CD4-positive, alpha-beta T cell treated with Interleukin-21 for 1 hour (primary cell): Measurements from ENCODE around the gene INKA2.

Experiments
- DNase-seq: peaks from one replicate; pipeline ENCODE4 v3.0.0-alpha.2; 2020

The INKA2 gene

DNA sequence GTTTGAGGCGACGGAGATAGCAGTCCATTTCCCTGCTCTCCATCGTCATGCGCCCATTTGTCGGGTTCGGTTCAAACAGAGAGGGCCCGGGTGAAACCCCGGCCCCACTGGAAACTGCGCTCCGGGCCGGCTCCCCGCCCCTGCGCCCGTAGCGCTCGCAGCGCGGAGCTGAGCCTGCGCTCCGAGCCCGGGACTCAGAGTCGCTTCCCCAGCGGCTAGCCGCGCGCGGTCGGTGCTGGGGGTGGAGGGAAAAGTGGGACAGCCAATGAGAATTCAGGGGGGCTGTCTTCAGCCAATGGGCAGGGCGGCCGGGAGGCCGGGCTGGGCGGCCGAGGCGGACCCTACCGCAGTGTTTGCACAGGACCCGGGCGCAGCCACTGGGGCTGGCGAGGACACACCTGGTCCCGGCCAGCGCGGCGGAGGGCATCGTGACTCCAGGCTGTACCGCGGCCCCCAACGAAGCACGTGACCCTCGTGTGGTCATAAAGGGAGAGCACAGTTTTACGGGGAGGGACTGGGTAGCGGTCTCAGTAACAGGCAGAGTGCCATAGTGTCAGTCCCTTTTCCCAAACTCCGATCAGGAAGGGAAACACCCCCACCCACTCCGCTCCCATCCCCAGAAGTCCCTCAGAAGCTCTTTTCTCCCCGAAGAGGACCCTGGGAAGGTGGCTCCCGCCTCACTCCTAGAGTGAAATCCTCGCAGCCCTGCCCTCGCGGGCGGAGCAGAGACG is at the start of gene INKA2:
Gene INKA2 (minus strand): TSS at position 202 of the 731 bp plus-strand sequence. CDS start 153 bp downstream, at position 49.
- DNase-seq: peak; percentile 77

DNA sequence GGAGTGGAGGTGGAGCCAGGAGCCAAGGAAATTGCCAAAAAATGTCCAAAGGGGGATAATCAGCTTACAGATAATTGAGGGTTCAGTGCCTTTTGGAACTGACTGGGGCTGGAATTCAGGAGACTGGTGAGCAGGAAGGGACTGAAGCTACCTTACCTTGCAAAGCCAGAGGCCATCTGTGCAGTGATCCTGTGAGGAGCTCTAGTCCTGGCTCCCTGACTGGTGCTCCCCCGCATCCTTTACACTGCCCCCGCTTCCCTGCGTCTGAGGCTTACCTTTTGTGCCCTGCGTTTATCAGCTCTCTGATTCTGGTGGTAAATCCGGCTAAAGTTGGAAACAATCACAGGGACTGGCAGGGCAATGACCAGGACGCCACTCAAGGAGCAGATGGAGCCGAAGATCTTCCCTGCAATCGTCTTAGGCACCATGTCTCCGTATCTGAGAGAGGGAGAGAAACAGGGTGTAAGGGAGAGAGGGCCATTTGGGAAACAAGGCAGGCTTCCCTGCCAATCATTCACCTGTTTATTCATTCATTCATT is 47.5 kb upstream of the INKA2 start:
- no peak for DNase-seq

DNA sequence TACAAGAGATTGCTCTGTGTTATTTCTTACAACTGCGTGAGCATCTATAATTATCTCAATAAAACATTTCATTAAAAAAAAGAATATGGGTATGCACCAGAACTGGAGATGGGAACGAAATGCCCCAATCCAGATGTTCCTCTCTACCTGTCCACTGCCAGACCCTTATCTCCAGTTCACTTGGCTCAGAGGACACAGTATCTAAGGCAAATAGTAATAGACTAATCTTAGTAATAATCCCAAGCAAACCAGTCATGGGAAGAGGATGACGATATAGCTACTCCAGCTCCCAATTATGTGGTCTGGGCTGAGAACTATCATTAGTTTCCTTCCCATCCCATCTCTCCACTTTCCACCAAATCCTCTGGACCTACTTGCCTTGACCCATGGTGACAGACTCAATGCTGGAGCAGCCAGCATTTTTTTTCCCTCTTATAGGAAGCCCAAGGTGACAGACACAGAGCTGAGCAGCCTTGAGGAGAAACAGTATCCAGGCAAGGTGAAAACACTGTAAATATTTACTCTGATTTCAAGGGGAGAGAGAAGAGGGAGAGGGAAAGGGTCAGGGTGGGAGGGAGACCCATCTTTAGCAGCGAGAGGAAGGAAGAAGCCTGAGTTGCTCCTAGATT is 45.2 kb upstream of the INKA2 start:
- DNase-seq: no peak

DNA sequence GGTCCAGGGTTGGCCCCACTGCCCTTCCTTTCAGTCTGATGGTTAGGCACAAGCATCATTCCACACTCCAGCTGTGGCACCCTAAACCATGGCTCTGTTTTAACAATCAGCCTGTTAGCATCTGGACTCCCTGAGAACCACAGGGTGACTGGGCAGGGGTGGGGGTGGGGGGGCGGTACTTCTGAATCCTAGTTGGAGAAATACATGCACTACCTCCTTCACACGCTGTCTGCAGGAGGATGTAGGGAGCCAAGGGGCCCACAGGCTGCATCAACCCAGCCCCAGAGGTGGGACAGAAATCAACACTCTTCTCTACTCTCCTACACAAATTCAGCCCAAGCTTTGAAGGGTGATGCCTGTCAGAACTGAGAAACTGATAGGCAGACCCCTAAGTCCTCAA is 40.4 kb upstream of the INKA2 start:
- DNase-seq: no peak

DNA sequence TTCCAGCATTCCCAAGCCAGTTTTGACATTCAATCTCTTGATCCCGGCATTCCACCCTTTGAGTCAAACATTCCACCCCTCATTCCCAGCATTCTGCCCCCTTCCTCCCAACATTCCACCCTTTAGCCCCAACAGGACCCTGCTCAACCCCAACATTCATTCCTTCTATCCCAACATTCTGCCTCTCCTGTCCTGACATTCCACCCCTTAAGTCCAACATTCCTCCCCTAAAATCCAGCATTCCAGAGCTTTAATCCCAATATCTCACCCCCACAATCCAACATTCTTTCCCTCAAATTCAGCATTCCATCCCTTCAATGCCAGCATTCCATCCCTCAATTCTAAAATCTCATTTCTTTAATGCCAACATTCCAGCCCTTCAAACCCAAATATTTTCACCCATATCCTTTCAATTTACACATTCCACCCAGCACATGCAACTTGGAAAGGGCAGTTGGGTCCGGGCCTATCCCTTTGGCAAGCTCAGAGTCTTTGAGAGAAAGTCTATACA is 39.4 kb upstream of the INKA2 start:
- DNase-seq: no peak

DNA sequence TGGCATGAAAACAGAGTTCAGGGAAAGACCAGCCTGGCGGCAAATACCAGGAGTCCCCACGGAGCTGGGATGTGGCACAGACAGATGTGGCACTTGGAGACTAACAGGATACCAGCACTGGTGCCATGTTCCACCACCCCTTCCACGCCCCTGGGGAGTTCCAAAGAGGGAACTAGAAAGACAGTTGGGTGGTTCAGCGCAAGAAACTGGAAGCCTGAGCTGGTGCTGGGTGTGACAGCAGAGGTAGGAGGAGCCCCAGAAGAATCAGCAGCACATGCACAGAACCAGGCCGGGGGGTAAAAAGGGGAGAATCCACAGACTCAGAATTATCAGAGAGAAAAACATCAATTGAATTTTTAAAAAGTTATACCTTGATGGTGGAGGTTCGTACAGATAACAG is 38.9 kb upstream of the INKA2 start:
- DNase-seq: no peak

DNA sequence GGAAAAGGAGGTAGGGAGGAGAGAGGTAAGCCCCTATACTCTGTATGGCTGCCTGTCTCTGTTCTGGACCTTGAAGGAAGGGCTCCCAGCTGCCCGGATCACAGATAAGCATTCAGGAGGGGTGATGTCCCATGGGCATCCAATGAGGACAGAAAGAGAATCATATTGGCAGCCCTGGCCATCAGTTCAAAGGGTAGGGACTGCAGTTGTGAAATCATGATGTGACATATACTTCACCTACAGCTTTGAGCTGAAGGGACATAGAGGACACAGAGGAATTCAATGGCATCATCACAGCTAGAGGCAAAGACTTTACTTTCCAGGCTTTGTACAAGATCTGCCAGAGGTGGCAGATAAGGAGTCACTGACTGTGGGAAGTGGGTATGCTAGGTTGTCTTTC is 38.1 kb upstream of the INKA2 start:
- DNase-seq: no peak

DNA sequence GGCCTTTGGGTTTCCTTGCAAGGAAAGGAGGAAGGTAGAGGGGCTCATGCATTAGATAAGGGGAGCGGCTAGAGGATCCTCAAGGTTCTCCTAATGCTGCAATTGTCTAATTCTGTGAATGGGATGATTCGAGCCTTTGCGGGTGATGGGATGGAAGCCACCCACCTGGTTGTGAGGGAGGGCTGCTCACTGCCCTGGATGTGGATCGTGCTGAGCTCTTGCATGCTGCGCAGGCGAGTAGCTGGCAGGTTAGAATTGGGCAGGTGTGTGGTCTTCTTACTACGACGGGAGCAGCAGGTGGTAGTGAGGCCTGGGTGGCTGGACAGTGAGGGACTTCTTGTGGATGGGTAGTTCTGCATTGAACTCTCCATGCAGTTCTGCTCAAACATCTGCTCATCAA is 37.7 kb upstream of the INKA2 start:
- DNase-seq: no peak

DNA sequence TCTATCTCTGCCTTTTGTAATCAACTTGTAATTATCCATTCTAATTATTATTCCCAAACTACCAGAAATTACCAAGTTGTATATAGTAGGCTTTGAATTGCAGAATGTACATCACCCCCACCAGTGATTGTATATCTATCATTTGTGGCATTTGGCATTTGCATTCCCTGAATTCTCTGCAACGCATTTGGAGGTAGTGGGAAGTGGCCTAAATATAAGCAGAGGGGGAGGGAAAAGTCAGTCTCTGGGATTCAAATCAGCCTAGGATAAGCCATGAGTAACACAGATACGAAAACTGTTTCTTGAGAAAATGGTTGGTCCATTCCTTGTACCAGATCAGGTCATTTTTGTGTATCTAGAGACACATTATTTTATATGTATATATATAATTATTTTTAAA is 37.2 kb upstream of the INKA2 start:
- DNase-seq: no peak

DNA sequence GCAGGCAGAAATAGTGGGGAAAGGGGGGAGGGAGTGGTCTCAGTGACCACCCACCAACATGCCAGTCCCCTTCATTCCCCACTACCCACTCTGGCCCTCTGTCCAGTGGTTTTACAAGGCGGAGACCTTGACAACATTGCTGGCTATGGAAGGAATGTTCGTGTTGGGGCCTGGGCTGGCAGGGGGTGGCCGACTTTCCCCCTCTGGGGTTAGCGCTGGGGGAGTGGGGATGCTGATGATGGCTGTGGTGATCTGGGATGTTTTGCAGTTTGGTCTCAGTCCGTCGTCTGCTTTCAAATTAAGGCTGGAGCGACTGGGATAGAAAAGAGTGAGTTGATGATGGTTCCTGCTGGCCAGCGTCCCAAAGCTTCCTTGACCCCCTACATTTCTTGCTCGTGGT is 36.8 kb upstream of the INKA2 start:
- DNase-seq: no peak

DNA sequence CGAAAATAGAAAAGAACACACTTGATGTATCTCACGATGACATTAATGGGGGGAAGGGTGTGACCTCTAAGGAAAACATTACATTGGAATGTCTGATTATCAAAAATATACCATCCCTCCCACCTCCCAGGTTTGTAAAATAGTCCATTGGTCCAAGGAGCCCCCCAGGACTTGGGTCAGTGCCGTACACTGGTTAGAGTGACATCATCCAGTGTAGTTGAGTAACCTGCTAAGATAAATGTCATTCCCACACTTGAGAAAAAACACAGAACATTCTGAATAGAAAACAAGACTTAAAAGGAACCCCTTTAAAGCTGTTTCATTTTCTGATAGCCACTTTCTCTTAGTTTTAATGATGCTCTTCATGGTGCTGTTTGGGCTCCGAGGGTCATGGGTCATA is 31.7 kb upstream of the INKA2 start:
- no peak for DNase-seq

DNA sequence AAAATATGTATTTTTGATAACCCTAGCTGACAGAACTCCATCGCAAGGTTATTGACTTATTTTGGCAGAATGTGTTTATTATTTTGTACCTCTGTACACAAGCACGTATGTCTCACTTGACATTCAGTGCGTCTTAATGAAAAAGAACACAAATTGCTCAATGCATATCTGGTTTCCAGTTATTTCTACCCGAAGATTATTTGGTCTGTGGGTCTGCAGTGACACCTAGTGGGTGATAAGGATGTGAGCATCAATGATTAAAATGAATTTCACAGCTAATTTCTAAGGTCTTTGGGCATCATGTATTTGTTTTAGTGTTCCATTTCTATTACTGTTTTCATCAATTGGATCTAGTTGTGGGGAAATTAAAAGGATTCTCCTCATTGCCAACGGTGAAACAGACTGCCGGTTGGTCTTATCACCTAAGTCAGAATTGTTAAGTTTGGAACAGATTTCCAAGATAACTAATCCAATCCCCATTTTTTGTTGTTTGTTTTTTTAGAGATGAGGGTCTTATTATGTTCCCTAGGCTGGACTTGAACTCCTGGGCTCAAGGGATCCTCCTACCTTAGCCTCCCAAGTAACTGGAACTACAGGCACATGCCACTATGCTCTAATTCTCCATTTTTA is 30.4 kb upstream of the INKA2 start:
- peak; percentile 74 for DNase-seq

DNA sequence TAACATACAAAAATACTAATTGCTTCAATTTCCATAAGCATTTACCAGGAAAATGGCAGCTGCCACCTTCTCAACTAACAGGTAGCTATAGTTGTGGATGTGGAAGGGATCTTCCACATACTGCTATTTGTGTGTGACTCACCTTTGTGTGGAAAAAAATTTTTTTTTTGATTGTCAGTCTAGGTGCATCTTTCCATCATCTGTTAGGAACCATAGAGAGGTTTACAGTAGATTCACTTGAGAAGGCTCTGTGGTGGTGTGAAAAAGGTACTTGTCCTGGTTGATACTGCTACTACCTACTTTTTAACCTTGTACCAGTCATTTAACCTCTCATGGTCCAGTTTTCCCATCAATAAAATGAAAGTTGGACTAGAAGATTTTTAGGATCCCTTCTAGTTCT is 29.4 kb upstream of the INKA2 start:
- no peak for DNase-seq

DNA sequence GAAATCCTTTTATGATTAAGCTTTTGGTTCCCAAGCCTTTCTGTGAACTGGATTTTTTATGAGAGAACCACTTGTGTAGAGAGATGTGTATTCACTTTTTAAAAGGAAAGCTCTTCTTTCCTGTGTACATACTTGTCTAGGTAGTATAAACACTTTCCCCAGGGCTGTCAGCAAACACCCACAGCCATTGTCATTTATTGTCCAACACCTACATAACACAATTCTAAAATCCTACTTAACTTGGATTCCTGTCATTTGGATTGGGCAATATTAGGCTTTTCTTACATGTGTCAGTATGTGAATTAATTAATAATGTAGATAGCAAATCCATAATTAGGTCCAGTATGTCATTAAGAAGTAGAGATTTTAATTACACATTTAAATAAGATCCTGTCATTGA is 28.8 kb upstream of the INKA2 start:
- no peak for DNase-seq

DNA sequence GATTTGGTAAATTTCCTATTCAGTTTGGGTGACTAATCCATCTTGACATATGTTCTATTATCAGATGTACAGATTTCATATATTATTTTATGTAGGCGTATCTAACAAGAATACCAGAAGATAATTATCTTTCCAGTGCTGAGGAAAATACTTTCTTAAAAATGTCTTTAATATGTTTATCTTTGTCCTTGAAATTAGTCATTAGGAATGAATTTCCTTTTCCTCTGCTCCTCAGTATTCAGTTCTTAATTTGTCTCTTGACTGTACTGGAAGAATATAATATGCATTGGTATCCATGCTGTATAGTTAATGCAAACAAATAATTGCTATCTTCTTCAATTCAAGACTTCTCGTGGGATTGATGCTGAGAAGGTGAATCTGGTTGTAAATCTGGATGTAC is 23.1 kb upstream of the INKA2 start:
- no peak for DNase-seq

DNA sequence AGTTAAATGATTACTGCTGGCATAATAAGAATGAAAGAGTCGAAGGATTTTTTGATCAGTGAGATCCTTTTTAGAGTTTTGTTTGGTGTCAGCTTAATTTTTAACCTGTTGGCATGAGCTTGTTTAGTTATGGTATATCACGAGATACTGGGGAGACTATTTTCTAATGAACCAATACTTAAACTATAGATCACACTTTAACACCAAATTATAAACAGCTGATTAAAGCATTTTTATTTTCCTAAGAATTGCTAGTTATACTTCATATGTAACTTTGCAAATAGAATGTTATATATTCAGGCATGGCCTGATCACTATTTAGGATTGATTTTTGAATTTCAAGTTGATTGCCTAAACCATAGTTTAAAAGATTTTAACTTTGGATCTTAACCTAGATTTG is 22.5 kb upstream of the INKA2 start:
- DNase-seq: no peak

DNA sequence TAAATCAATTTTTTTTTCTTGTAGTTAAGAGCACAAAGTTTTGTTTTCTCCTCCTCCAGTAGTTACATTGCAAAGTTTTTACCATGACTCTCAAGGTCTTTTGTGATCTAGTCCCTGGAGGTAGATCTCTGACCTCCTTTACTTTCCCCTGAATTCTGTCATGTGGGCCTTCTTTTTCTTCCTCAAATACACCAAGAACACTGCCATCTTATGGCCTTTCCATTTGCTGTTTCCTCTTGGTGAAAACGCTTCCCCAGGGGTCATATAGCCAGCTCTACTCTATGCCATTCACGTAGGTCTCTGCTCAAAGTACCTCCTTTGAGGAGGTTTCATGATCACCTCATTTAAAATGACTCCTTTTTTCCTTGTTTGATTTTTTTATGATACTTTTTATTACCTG is 19.2 kb upstream of the INKA2 start:
- no peak for DNase-seq

DNA sequence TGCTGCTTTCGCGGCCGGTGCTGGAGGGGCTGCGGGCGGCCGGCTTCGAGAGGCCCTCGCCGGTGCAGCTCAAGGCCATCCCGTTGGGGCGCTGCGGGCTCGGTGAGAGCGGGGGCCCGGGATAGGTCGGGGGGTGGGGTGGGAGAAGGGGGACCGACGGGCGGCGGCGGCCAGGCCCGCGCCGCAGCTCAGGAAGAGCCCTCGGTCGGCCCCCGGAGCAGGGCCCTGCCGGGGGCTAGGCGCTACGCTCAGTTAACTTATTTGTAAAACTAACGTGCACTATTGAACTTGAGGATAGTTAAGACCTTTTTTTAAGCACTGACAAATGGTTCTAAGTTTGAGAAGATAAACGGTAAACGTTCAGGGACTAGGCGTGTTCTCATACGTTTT is 16.9 kb upstream of the INKA2 start:
- DNase-seq: no peak

DNA sequence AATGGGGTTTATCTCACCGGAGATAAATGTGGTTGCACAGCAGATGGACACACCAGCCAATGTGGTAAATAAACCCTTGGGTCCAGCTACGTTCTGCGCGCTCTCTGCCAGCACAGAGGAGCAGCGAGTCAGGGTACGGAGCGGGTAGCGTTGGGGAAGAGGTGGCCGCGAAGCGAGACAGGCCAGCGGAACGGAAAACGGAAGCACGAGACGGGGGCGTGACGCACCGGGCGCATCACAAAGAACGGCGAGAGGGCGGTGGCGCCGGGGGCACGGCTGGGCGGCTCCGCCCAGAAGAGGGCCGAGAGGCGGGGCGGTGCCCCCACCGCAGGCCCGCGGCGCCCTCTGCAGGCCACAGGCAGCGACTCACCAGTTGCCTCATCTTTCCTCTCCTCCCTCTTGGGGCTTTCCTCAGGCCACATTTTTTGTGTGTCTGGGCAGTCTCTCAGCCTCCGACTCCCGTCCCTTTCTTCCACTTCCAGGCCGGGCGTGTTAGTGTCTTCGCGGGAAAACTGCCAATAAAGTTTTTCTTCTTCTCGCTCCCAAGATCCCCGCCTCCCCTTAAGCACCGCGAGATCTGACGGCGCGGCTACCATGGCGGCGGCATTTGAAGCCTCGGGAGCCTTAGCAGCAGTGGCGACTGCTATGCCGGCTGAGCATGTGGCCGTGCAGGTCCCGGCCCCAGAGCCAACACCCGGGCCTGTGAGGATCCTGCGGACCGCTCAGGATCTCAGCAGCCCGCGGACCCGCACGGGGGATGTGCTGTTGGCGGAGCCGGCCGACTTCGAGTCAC is 16.3 kb upstream of the INKA2 start, which contains the start of gene DDX20:
Gene DDX20 (plus strand): TSS at position 571 of the 793 bp plus-strand sequence. CDS start 24 bp downstream, at position 595.
- DNase-seq: peak; percentile 93

DNA sequence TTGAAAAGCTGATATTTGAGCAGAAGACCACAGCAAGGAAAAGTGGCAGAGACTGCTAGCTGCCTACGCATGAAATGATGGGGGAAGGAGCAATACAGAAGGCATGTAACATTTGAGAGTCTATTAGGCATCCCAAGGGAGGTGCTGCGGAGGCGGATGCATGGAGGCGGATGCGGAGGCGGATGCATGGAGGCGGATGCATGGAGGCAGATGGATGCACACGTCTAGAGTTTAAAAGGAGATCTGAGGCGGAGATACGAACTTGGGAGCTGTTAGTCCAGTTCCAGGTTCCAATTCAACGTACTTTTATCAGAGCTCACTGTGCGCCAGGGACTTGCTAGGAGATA is 15.8 kb upstream of the INKA2 start:
- DNase-seq: no peak

DNA sequence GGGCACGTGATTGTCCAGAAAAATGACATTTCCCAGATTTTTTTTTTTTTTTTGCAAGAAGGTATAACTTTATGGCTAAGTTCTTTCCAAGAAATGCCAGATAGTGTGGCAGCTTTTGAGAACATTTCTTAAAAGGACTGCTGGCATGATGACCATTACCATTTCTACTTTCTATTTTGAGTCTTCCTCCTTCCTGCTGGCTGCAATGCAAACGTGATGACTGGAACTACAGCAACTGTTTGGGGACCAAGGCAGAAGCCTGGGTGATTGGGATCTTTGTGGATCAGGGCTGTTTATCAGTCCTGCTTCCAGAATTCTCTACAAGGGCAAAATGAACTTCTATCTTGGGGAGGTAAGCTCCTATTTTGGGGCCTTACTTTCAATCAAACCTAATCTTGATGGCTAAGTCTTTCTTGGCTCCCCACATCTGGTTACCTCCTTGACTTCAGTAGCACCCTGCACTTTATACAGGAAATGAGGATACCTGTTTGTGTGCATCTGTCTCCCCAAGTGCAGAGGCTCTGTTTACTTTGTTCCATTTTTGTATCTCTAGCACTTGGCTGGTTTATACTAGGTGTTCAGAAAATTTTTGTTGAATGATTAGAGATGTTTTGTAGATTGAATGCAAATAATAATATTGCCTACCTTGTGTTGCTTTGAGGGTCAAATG is 12.8 kb upstream of the INKA2 start:
- DNase-seq: no peak

DNA sequence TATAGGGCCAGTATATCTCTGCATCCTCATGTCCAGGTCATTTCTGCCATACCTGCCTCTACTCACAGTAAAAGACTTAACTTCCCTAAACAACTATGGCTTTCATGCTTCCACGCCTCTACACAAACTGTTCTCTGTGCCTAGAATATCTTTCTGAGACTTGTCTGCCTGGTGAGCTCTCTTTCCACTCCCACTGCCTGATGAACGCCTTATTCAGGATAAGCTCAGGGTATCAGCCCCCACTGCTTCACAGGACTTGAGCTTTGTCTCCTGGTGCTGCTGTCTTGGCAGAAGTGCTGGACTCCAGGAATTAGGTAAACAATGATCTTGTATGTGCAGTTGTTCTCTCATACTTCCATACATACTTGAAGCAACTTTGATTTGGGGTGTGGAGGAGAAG is 11.7 kb upstream of the INKA2 start:
- no peak for DNase-seq

DNA sequence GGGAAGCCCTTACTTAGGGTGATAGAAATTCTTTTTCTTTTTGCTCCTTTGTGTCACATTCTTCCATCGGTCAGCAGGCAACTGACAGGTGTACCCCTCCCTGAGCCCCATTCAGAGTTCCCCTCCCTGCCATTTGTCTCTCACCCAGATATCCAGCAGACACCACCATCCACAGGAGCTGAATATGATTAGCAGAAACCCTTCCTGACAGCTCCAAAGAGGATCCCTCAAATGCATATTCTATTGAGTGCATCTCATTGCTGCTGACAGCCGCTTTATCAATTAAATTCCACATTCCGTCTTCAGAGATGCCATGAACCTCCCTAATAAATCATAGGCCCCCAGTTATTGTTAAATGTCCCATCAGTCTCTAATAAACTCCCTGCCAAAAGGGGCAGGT is 10.4 kb upstream of the INKA2 start:
- DNase-seq: no peak
